ENCODE measurements around the gene PTGES3.

Gene PTGES3

DNA sequence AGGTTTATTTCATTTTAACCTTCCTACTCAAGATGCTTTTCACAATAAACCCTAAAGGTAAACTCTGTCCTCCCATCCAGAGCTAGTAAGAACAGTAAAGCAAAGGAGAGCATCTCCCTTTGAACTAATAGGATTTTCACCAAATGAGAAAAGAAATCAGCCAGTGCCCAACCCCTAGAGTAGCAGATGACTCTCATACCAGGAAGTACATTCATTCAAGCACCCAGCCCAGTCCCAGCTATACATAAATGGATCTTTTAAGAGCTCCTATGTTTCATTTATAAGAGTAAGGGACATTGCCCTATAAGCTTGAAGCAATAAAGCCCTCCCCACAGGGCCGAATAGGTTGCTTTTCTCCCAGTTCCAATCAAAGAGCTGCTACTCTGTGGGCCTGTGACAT is 65.5 kb downstream of the PTGES3 start:
- DNase-seq, result no peak

DNA sequence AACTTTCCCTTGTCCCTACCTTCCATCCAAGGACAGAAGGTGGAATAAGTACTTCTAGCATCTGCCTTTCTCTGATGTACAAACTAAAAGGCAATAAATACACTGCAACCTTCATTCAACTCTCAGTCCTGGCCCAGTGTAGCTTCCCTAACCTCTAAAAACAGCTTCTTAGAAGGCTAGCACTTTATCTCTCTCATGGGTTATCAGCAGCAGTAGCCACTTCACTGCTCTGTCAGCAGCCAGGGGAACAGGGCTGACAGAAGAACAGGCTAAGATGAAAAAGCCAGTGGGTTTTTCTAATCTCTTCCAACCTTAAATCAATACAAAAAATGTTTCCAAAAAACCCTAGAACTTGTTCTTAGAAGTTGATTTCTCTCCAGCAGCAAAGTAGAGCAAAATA is 71.2 kb downstream of the PTGES3 start:
- no peak for DNase-seq

DNA sequence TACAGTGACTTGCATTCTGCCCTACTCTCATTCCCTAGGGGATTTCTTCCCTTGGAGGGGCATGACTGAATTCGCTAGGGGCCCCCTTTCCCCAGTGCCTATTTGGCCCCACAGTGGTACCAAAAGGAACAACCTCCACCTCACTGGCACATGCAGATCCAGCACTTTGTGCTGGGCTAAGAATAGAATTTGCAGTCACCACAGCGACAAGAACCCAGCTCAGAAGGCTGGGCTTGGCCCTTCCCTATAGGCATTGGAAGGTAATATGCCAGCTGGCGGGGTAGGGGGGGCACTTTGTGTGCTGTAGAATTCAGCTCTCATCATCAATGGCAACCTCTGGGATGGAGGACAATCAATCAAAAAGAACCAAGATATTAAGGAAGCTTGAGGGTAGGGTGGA is 71.8 kb downstream of the PTGES3 start:
- DNase-seq, result no peak

DNA sequence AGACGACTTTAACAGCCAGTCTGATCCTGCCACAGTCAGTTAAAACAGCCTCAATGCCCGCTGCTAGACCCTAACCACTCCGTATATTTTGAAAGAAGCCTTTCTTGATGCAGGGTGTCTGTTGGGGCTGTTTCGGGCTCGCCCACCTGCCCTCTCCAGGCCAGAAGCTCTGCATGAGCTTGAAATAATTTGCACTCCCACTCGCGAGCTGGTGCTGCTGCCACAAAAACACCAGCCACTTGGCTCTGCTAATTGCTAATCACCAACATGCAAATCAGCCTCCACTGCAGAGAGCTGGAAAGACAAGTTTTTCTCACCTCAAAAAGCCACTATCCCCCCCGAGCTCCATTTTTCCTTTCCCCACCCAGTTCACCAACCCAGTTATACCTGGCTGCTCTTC is 73.5 kb downstream of the PTGES3 start:
- no peak for DNase-seq
